Ovary (tissue), 3 donors: ENCODE results near the gene NKIRAS2.
"Not testable (repeated sequence)": the region's sequence is repeated elsewhere in the genome, so short reads cannot be mapped to it uniquely, and the experiment has no call there.

Experiments used
- EP300 ChIP-seq: sonication (generic); formaldehyde crosslinking; IDR thresholded peaks from one replicate; pipeline ENCODE4 v1.6.1; 2017; ENCODE audit warnings: antibody characterized with exemption
- POLR2A ChIP-seq: fragments of 450-650 bp; IDR thresholded peaks from one replicate; pipeline ENCODE4 v1.6.1; 2017; ENCODE audit warnings: antibody characterized with exemption, mild to moderate bottlenecking, moderate library complexity
- TF ChIP-seq, protein P1 (sequence below), 3 donors: fragments of 450-650 bp in 2 of 3; fragments of 200-600 bp in 1 of 3; IDR thresholded peaks; one replicate each; pipeline versions ENCODE4 v1.5.1 to v1.8.0; 2016 to 2022; ENCODE audit warnings: antibody characterized with exemption in 3 of 3, mild to moderate bottlenecking in 1 of 3
- donor health status: DM: no; HTN: no; CAD: no.

DNA sequence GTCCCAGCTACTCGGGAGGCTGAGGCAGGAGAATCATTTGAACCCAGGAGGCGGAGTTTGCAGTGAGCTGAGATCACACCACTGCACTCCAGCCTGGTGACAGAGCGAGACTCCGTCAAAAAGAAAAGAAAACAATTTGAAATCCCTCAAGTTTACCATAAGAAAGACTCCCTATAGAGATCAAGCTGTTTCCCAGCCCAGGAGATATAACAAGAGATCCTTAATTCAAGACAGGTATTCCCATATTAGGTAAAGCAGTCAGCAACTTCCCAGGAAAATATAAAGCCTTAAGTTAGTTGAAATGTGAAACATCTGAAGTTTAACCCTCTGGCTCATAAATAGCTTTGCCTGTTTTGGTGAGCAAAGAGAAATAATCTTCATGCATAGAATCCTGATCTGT is 7.5 kb upstream of the NKIRAS2 start:
- not testable (repeated sequence) for TF ChIP-seq POLR2A, EP300
- TF ChIP-seq, protein P1, sequence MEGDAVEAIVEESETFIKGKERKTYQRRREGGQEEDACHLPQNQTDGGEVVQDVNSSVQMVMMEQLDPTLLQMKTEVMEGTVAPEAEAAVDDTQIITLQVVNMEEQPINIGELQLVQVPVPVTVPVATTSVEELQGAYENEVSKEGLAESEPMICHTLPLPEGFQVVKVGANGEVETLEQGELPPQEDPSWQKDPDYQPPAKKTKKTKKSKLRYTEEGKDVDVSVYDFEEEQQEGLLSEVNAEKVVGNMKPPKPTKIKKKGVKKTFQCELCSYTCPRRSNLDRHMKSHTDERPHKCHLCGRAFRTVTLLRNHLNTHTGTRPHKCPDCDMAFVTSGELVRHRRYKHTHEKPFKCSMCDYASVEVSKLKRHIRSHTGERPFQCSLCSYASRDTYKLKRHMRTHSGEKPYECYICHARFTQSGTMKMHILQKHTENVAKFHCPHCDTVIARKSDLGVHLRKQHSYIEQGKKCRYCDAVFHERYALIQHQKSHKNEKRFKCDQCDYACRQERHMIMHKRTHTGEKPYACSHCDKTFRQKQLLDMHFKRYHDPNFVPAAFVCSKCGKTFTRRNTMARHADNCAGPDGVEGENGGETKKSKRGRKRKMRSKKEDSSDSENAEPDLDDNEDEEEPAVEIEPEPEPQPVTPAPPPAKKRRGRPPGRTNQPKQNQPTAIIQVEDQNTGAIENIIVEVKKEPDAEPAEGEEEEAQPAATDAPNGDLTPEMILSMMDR (IDR thresholded peaks at IDR 0.05): not testable (repeated sequence)
